Choroid plexus epithelial cell (primary cell): ENCODE data around the gene RNF182.

Experiments used
- DNase-seq: peaks from one replicate; pipeline ENCODE4 v3.0.0-alpha.2; 2010; ENCODE audit warnings: low read depth
- H3K4me3 ChIP-seq: 2 replicates; pipeline ENCODE4 v1.5.1; 2011; ENCODE audit warnings: low read depth, mild to moderate bottlenecking, control low read depth, low read length, moderate library complexity
- TF ChIP-seq, protein P1 (sequence below): conservative IDR thresholded peaks from 2 replicates; pipeline ENCODE4 v1.5.1; 2011; ENCODE audit warnings: low read depth, mild to moderate bottlenecking, control low read depth, inconsistent platforms, low read length, moderate library complexity

Gene RNF182

DNA sequence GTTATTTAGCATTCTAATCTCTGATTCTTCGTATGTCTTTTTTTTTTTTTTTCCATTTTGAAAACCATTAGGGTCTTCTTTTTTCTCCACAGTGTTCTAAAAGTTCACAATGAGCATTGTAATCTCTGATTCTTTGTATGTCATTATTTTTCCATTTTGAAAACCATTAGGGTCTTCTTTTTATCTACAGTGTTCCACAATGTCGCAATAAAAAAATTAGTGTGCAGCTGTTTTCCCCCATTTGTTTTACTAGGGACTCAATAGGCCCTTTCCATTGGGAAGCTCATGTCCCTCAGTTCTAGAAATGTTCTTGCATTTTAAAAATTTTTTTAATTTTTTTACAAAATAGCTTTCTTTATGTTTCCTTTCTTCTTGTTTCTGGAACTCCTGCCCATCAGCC is 64.2 kb downstream of the RNF182 start:
- TF ChIP-seq, protein P1, sequence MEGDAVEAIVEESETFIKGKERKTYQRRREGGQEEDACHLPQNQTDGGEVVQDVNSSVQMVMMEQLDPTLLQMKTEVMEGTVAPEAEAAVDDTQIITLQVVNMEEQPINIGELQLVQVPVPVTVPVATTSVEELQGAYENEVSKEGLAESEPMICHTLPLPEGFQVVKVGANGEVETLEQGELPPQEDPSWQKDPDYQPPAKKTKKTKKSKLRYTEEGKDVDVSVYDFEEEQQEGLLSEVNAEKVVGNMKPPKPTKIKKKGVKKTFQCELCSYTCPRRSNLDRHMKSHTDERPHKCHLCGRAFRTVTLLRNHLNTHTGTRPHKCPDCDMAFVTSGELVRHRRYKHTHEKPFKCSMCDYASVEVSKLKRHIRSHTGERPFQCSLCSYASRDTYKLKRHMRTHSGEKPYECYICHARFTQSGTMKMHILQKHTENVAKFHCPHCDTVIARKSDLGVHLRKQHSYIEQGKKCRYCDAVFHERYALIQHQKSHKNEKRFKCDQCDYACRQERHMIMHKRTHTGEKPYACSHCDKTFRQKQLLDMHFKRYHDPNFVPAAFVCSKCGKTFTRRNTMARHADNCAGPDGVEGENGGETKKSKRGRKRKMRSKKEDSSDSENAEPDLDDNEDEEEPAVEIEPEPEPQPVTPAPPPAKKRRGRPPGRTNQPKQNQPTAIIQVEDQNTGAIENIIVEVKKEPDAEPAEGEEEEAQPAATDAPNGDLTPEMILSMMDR, result no peak
- no peak for DNase-seq

GRCh38 chr6:13989496-13990144 is 64.9 kb downstream of the RNF182 start:
- TF ChIP-seq, protein P1, result no peak
- peak; percentile 19 for DNase-seq
- H3K4me3 ChIP-seq, result no peak overlapping the region

More for the DNA sequence above, 64.2 kb downstream of the RNF182 start:
- no peak overlapping the region for H3K4me3 ChIP-seq

- TF ChIP-seq, protein P1, result no peak
- no peak overlapping the region for H3K4me3 ChIP-seq
- DNase-seq, result no peak
These were observed 66.0 kb downstream of the RNF182 start for GRCh38 chr6:13990796-13991195.

DNA sequence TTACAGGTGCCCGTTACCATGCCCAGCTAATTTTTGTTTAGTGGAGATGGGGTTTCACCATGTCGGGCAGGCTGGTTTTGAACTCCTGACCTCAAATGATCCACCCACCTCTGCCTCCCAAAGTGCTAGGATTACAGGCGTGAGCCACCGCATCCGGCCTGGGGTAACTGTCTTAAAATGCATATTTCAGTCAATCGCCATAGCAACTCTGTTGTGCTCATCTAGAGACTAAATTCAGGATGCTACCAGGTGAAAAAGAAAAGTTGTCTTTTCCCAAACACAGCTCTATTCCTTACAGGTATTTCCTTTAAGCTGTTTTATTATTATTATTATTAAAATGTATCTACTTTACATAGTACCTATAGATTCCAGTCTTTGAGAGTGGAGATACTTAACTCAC is 66.6 kb downstream of the RNF182 start:
- TF ChIP-seq, protein P1, result no peak
- DNase-seq, result no peak
- no peak overlapping the region for H3K4me3 ChIP-seq

DNA sequence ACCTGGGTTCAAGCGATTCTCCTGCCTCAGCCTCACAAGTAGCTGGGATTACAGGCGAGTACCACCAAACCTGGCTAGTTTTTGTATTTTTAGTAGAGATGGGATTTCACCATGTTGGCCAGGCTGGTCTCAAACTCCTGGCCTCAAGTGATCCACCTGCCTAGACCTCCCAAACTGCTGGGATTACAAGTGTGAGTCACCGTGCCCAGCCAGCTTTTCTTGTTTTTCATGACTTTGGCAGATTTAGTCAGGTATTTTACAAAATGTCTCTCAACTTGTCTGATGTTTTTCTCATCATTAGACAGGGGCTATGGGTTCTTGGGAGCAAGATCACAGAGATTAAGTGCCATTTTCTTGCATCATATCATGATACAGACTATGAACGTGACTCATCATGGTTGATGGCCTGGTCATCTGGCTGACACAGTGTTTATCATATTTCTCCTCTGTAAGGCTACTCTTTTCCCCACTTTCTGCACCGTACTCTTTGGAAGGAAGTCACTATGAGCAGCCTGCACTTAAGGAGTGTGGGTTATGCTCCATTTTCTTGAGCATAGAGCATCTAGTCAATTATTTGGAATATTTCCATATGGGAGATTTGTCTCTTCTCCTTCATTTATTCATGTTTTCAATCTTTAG is 67.8 kb downstream of the RNF182 start:
- peak; percentile 42 for DNase-seq
- H3K4me3 ChIP-seq, result no peak overlapping the region
- TF ChIP-seq, protein P1, result no peak

DNA sequence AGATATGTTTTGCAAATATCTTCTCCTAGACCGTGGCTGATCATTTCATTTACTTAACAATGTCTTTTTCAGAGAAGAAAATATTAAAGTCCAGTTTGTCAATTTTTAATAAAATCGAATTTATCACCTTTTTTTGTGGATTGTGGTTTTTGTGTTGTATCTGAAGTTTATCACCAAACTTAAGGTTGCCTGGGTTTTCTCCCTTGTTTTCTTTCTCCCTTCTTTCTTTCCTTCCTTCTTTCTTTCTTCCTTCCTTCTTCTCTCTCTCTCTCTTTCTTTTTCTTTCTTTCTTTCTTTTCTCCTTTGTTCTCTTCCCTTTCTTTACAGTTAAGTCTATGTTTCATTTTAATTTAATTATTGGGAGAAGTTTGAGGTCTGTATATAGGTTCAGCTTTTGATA is 68.7 kb downstream of the RNF182 start:
- no peak overlapping the region for H3K4me3 ChIP-seq
- TF ChIP-seq, protein P1, result no peak
- DNase-seq, result no peak

- TF ChIP-seq, protein P1, result no peak
- no peak for DNase-seq
- no peak overlapping the region for H3K4me3 ChIP-seq
These were observed 73.6 kb downstream of the RNF182 start for GRCh38 chr6:13998356-13998755.
